Stomach smooth muscle (tissue), 2 donors: Measurements from ENCODE around the gene FGF14.

Experiments
- H3K27ac ChIP-seq: one replicate; pipeline ENCODE4 v1.7.0; 2013; ENCODE audit warnings: mild to moderate bottlenecking, low read length, inconsistent platforms
- H3K27me3 ChIP-seq, 2 donors: one replicate each; pipeline ENCODE4 v1.7.0; 2013; ENCODE audit warnings: low read length in 2 of 2; ENCODE audit not compliant: insufficient read depth in 2 of 2, control insufficient read depth in 1 of 2
- H3K36me3 ChIP-seq, 2 donors: one replicate each; pipeline ENCODE4 v1.7.0; 2013; ENCODE audit warnings: low read length in 2 of 2; ENCODE audit not compliant: control insufficient read depth in 2 of 2, insufficient read depth in 2 of 2
- H3K4me1 ChIP-seq: one replicate; pipeline ENCODE4 v1.7.0; 2013; ENCODE audit warnings: low read length; ENCODE audit not compliant: control insufficient read depth, insufficient read depth
- H3K4me3 ChIP-seq, 2 donors: one replicate each; pipeline ENCODE4 v1.7.0; 2013; ENCODE audit warnings: low read length in 2 of 2
- H3K9ac ChIP-seq, 2 donors: one replicate each; pipeline ENCODE4 v1.7.0; 2013; ENCODE audit warnings: low read length in 2 of 2, mild to moderate bottlenecking in 1 of 2
- H3K9me3 ChIP-seq, 2 donors: one replicate each; pipeline ENCODE4 v1.7.0; 2013; ENCODE audit warnings: low read length in 2 of 2; ENCODE audit not compliant: control insufficient read depth in 2 of 2
- donor health status: healthy.
- donor health status: Pancreatic carcinoma.

The FGF14 gene

DNA sequence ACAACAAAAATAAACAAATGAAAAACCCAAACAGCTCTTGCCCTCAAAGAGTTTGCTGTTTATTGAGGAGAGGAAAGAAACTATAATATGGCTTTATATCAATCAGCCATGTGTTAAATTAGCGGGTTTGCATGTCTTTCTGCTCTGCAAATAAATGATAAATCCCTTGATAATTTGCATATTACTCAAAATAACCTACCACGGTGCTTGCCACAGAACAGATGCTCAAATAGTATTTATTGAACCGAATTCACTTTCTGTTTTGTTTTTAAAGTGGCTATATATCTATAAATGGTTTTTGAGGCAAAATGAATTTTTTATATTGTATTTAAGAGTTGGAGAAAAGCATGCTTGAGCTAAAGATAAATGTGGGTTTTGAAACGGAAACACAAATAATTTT lies 521.3 kb downstream of the FGF14 start:
- H3K27me3 ChIP-seq, result no peaks in the 10 kb centered on the region
- no peak overlapping the region for H3K9ac ChIP-seq
- no peaks in the 10 kb centered on the region for H3K36me3 ChIP-seq
- H3K27ac ChIP-seq, result no peak overlapping the region
- H3K9me3 ChIP-seq, result no peaks in the 10 kb centered on the region
- H3K4me3 ChIP-seq, result no peak overlapping the region
- no peaks in the 10 kb centered on the region for H3K4me1 ChIP-seq

DNA sequence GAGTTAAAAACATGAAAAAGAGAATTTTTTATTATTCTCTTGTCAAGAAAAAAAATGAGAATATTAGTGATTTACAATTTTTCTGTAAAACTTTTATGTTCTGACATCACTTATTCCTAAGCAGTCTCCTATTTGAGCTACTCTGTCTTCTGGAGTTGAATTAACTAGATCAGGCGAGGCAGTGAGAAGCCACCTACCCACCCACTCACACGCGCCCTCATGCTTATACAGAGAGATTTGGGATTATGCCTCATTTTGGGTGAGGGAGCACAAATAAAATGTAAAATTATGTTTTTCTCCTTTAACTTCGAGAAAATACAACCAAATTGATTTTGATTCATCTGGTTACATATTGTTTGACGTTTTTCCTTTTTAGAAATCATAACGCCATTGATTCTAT lies 524.9 kb downstream of the FGF14 start:
- Histone ChIP-seq H3K4me1 (no peaks in the 10 kb centered on the region), H3K4me3 (no peak overlapping the region), H3K27me3 (no peaks in the 10 kb centered on the region), H3K9ac (no peak overlapping the region), H3K9me3 (no peaks in the 10 kb centered on the region), H3K36me3 (no peaks in the 10 kb centered on the region), H3K27ac (no peak overlapping the region)

DNA sequence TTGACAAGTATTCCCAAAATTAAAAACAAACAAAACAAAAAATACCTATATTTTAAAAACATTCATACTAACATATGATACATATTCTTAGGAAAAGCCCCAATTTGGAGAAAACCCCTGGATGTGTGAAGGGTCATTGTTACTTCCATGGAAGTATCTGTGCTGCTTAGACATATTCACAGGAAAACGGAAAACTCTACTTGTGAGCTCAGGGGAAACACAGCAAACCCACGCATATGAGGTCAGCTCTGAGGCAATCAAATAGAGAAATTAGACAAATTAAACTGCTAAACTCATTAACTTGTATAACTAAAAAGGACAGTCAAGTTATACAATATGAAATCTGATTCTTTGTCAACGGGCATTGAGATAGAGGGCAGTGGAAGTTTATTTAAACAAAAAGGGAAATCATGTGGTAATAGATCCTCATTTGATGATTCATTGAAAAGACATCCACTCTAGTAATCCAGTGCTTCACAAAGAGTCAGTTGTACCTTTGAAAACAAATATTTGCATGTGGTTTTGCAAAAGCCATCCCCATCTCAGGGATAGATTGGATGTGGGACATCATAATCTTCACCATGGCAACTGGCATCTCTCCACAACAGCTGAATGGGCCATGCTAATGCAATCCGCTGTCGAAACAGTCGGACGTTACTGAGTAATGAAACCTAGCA lies 526.0 kb downstream of the FGF14 start:
- H3K4me1 ChIP-seq, result no peaks in the 10 kb centered on the region
- no peaks in the 10 kb centered on the region for H3K27me3 ChIP-seq
- no peaks in the 10 kb centered on the region for H3K9me3 ChIP-seq
- no peak overlapping the region for H3K4me3 ChIP-seq
- no peaks in the 10 kb centered on the region for H3K36me3 ChIP-seq
- no peak overlapping the region for H3K9ac ChIP-seq
- no peak overlapping the region for H3K27ac ChIP-seq

DNA sequence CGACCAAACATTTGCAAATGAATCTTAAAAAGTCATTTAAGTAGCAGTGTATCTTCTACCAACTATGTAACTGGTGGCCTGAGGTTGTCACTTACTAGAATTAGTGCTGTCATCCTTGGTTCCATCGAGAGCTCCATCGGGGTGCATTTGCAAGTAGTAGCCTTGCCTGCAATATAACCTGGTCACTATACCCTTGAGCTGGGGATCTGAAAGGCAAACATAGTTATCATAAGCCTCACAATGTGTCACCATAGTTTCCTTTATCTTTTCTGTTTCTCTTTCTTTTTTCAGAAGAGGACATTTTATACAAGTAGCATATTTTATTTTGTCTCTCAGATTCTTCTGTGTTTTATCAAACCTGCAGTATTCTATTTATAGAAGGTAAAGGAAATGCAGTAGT lies 526.8 kb downstream of the FGF14 start:
- Histone ChIP-seq H3K9me3 (no peaks in the 10 kb centered on the region), H3K4me1 (no peaks in the 10 kb centered on the region), H3K27ac (no peak overlapping the region), H3K4me3 (no peak overlapping the region), H3K27me3 (no peaks in the 10 kb centered on the region), H3K36me3 (no peaks in the 10 kb centered on the region), H3K9ac (no peak overlapping the region)

DNA sequence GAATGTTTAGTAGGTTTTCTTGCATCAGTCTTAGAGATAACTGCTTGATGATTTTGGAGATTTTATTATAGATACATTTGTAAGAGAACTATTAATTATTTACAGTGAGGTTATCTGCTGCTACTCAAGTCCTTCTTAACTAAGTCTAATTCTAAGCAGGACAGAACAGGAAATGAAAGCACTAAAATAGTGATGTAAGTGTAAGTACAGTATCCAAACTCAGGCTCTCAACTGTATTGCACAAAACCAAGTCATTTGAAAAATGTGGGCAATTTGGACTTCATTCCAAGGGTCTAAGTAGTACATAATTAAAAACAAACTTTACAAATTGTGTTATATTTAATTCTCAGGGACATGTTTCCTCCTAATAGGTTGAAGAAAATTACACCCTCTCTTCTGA lies 532.3 kb downstream of the FGF14 start:
- no peak overlapping the region for H3K27ac ChIP-seq
- H3K9me3 ChIP-seq, result no peaks in the 10 kb centered on the region
- H3K9ac ChIP-seq, result no peak overlapping the region
- no peaks in the 10 kb centered on the region for H3K36me3 ChIP-seq
- no peaks in the 10 kb centered on the region for H3K27me3 ChIP-seq
- H3K4me1 ChIP-seq, result no peaks in the 10 kb centered on the region
- H3K4me3 ChIP-seq, result no peak overlapping the region

DNA sequence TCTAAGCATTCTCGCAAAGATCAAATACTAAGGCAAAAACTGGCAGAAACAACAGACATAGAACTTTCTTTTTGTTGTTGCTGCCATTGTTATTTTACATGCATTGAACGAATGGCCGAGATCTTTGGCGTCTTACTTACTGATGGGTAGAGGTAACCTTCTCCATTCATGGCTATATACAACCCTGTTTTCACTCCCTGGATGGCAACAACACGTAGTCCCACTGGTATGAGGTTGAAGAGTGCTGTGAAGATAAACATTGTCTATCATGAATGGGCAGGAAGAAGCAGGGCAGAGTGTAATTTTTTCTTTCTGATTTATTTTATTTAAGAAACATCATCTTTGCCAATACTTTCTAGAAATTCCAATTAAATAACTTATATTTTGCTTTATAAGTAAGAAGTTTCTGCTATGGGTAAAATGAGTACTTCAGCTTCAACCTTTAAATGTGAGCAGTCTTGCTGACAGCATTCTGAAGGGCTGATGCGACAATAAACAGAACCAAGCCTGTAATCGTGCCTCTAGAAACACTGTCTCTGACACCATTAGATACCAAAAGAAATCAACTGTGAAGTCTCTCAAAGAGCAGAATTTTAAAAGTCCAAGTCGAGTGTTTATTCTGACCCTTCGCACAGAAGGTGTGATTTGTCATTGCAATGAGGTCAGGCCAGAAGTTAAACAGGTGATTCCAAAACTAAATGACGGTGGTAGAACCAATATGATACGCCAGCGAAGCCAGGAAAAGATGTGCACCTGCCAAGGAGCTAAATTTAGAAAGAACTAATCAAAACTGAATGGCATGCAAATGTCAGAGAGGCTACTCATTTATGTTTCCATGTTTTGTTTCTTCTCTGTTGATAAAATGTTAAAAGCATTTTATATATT lies 533.0 kb downstream of the FGF14 start:
- H3K9me3 ChIP-seq, result no peaks in the 10 kb centered on the region
- H3K27me3 ChIP-seq, result no peaks in the 10 kb centered on the region
- no peak overlapping the region for H3K27ac ChIP-seq
- no peaks in the 10 kb centered on the region for H3K36me3 ChIP-seq
- H3K9ac ChIP-seq, result no peak overlapping the region
- H3K4me3 ChIP-seq, result no peak overlapping the region
- no peaks in the 10 kb centered on the region for H3K4me1 ChIP-seq

DNA sequence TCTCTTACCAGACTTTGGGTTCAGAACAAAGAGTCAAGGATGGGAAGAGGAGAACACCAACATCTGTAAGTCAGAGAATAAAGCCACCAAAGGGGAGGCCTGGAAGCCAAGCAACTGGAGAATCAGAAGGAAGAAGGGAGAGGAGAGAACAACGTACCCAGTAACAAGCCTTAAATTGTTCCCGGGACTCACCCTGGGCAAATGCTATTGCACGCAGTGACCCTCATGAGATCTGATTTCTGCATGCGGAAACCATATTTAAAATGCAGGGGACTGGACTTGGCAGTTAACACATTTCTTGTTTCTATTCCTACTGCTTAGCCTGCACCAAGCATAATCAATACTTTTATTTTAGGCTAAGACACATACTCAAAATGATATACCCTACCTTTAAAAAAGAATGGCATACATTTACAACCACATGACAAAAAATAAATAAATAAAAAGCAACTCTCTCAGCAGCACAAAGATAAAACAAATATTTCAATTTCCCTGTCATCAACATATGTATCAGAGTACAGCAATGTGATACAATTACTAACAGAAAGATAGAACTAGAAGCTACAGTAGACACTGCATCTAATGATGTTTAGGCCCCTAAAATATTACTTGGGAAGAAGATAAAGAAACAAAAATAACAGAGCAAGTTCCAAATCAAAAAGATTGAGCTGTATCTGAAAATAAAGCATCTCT lies 534.8 kb downstream of the FGF14 start:
- Histone ChIP-seq H3K27me3 (no peaks in the 10 kb centered on the region), H3K9ac (no peak overlapping the region), H3K9me3 (no peaks in the 10 kb centered on the region), H3K4me1 (no peaks in the 10 kb centered on the region), H3K36me3 (no peaks in the 10 kb centered on the region), H3K4me3 (no peak overlapping the region), H3K27ac (no peak overlapping the region)

DNA sequence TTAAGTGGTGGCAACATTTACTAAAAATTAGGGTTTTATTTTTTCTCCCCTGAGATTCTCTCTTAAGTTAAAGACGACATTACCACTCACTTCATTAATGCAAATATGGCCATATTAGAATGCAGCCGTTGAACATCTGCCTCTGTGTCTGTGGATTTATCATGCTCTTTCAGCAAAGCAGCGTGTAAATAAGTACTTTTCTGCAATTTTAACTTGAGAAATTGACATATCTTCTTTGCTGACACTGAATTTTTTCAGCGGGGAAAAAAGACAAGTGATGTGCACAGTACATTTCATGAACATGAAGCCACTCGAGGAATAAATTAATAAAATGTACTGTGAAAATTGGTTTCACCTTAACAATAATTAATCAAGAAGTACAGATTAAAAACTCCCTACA lies 543.0 kb downstream of the FGF14 start:
- no peak overlapping the region for H3K9ac ChIP-seq
- no peak overlapping the region for H3K4me3 ChIP-seq
- no peaks in the 10 kb centered on the region for H3K36me3 ChIP-seq

DNA sequence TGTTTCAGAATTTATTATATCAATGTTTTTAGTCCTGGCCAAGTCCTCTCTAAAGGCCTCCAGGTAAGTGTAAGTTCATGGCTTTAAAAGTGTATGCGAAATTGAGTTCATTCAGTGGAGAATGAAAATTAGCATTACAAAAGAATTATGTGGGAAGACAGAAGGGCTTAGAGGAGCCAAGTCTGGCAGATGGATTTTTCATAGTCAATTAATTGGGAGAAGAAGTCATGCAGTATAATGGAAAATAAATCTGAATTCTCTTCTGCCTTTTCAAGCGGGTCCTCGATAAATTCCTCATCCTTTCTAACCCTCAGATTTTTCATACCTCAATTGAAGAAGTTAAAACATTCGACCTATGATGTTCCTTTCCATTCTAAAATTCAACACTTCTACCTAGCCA lies 555.1 kb downstream of the FGF14 start:
- Histone ChIP-seq H3K4me3 (no peak overlapping the region), H3K27me3 (no peaks in the 10 kb centered on the region), H3K4me1 (no peaks in the 10 kb centered on the region), H3K9me3 (no peaks in the 10 kb centered on the region), H3K9ac (no peak overlapping the region), H3K27ac (no peak overlapping the region), H3K36me3 (no peaks in the 10 kb centered on the region)

More for the DNA sequence above, 543.0 kb downstream of the FGF14 start:
- H3K27ac ChIP-seq, result no peak overlapping the region
- H3K9me3 ChIP-seq, result no peaks in the 10 kb centered on the region
- H3K27me3 ChIP-seq, result no peaks in the 10 kb centered on the region
- no peaks in the 10 kb centered on the region for H3K4me1 ChIP-seq

DNA sequence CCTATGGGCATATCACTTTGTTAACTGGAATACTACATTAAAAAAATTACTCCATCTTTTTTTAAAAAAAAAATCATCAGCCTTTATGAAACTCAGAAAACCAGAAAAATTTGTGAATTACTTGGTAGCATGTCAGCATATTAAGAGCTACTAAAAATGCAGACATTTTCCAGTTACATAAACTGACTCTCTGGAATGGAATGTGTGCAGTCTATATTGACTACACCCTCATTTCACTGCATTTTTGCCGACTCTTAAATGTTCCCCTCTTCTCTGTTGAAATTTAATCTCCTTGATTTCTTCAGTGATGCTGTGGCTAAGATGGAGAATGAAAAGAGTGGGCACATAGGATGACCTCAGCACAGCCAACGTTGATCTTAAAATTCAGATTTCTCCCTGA lies 555.6 kb downstream of the FGF14 start:
- no peaks in the 10 kb centered on the region for H3K36me3 ChIP-seq

More for the DNA sequence above, 555.6 kb downstream of the FGF14 start:
- H3K9ac ChIP-seq, result no peak overlapping the region
- no peaks in the 10 kb centered on the region for H3K4me1 ChIP-seq
- no peaks in the 10 kb centered on the region for H3K9me3 ChIP-seq
- no peaks in the 10 kb centered on the region for H3K27me3 ChIP-seq
- no peak overlapping the region for H3K4me3 ChIP-seq
- H3K27ac ChIP-seq, result no peak overlapping the region
